HG03039 (cell line): ENCODE measurements around the gene C7orf25.
"Not testable (repeated sequence)": the region's sequence is repeated elsewhere in the genome, so short reads cannot be mapped to it uniquely, and the experiment has no call there.

Experiments
- ATAC-seq: cut with Tn5 transposase; IDR thresholded peaks from one replicate; pipeline ENCODE4 v1.9.1; 2021; ENCODE audit warnings: mild to moderate bottlenecking, moderate library complexity; ENCODE audit not compliant: unreplicated experiment

Gene C7orf25

GRCh38 chr7:42930889-42931288 lies 19.0 kb upstream of the C7orf25 start:
- no peak for ATAC-seq

- no peak for ATAC-seq
Observed at GRCh38 chr7:42929449-42929848, 17.6 kb upstream of the C7orf25 start.

- no peak for ATAC-seq
Observed at GRCh38 chr7:42928754-42929153, 16.9 kb upstream of the C7orf25 start.

GRCh38 chr7:42926204-42926603 lies 14.3 kb upstream of the C7orf25 start:
- no peak for ATAC-seq

- no peak for ATAC-seq
Observed at GRCh38 chr7:42925630-42926029, 13.8 kb upstream of the C7orf25 start.

- ATAC-seq = no peak
Observed at GRCh38 chr7:42924223-42924838, 12.5 kb upstream of the C7orf25 start.

- ATAC-seq = no peak
Observed at GRCh38 chr7:42922017-42922753, 10.3 kb upstream of the C7orf25 start.

GRCh38 chr7:42915356-42915755 lies 3.5 kb upstream of the C7orf25 start:
- ATAC-seq = no peak

- no peak for ATAC-seq
Observed at GRCh38 chr7:42914421-42915045, 2.7 kb upstream of the C7orf25 start.

- no peak for ATAC-seq
Observed at GRCh38 chr7:42914009-42914408, 2.1 kb upstream of the C7orf25 start.

GRCh38 chr7:42913591-42913990 lies 1.7 kb upstream of the C7orf25 start:
- no peak for ATAC-seq

GRCh38 chr7:42910306-42910705 lies 1.6 kb downstream of the C7orf25 start:
- no peak for ATAC-seq

- ATAC-seq = no peak
Observed at GRCh38 chr7:42907316-42907715, 4.6 kb downstream of the C7orf25 start.

GRCh38 chr7:42906181-42906580 lies 5.7 kb downstream of the C7orf25 start:
- ATAC-seq = no peak

- ATAC-seq = no peak
Observed at GRCh38 chr7:42902331-42902730, 9.5 kb downstream of the C7orf25 start.

- ATAC-seq = no peak
Observed at GRCh38 chr7:42900842-42901241, 11.0 kb downstream of the C7orf25 start.

GRCh38 chr7:42893346-42894240 lies 18.3 kb downstream of the C7orf25 start:
- ATAC-seq = no peak

- ATAC-seq = no peak
Observed at GRCh38 chr7:42886893-42887505, 24.9 kb downstream of the C7orf25 start.

- no peak for ATAC-seq
Observed at GRCh38 chr7:42886129-42886528, 25.7 kb downstream of the C7orf25 start.

GRCh38 chr7:42885183-42885582 lies 26.7 kb downstream of the C7orf25 start:
- not testable (repeated sequence) for ATAC-seq

GRCh38 chr7:42883950-42884349 lies 27.9 kb downstream of the C7orf25 start:
- no peak for ATAC-seq
